NCI-H1092 treated with DMSO at 0.1 percent for 48 hours (cell line): ENCODE data around the gene ECE1.
A peak's percentile ranks its signal among the peaks of the same experiment; 100 is the strongest.
"Not testable (repeated sequence)": the region's sequence is repeated elsewhere in the genome, so short reads cannot be mapped to it uniquely, and the experiment has no call there.

ENCODE experiments used
- DNase-seq: peaks from one replicate; lab custom pipeline; 2025; lab: John Stamatoyannopoulos, UW

The ECE1 gene

DNA sequence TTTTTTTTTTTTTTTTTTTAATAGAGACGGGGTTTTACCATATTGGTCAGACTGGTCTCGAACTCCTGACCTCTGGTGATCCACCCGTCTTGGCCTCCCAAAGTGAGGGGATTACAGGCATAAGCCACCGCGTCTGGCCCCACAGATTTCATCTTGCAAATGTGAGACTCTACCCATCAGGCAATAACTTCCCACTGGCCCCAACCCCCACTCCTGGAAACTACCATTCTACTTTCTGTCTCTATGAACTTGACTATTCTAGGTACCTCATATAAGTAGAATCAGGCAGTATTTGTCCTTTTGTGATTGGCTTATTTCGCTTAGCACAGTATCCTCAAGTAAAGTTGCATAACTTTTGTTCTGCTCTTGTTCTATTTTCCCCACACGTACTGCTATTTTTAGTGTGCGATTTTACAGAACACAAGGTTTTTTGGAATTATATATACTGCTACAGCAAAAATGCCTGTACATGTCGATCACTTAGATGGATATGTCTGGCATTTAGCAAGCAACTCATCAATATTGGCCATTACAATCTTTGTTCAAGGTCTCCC, 40.2 kb downstream of the ECE1 start:
- DNase-seq, result no peak

DNA sequence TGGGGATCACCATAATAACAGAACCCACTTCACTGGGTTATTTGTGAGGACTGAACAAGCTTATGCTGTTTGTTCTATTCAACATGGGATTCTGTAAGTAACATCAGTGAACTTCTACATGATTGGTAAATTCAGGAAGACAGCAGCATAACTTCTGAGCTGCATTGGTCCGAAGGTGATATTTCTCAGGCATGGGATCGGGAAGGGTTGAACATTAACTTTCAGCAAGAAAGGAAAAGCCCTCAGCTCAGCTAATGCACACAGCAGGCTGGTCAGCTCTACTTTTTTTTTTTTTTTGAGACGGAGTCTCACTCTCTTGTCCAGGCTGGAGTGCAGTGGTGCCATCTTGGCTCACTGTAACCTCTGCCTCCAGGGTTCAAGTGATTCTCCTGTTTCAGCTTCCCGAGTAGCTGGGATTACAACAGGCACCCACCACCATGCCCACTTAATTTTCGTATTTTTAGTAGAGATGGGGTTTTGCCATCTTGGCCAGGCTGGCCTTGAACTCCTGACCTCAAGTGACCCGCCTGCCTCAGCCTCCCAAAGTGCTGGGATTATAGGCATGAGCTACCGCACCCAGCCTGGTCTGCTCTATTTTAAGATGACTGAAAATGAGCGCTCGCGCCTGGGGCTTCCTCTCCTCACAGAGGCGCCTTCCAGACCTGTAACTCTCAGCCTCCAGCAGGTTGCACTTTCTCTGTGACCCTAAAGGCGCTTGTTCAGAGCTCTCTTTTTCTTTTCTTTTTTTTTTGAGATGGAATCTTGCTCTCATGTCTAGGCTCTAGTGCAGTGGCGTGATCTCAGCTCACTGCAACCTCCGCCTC, 42.2 kb downstream of the ECE1 start:
- DNase-seq, result no peak

DNA sequence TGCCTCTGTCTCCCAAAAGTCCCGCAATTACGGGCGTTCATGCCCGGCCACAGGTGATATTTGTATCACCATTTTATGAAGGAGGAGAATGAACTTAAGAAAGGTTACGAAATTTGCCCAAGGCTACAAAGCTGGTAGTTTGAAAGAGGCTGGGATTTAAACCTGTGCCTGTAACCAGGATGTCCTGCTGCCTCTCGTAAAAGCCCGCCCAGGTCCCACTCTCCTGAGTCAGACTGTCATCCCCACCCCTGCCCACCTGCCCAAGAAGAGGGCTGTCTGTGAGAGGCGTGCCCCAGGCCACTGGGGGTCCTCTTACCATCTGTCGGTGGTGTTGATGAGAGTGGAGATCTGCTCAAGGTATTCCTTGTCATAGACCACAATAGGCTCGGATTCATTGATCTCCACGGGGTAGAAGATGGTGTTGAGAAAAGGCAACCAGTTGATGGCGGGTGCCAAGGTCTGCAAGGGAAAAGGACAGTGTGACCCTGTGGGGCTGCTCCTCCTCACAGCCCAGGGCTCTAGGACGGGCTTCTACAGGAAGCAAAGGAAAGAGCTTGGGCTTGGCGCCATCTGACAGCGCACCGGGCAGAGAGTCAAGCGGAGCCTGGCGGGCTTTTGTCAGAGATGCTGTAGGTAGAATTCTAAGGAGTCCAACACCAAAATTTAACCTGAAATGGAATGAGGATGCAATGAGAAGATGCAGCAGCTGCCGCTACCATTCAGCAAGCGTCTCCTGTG, 43.2 kb downstream of the ECE1 start:
- no peak for DNase-seq

DNA sequence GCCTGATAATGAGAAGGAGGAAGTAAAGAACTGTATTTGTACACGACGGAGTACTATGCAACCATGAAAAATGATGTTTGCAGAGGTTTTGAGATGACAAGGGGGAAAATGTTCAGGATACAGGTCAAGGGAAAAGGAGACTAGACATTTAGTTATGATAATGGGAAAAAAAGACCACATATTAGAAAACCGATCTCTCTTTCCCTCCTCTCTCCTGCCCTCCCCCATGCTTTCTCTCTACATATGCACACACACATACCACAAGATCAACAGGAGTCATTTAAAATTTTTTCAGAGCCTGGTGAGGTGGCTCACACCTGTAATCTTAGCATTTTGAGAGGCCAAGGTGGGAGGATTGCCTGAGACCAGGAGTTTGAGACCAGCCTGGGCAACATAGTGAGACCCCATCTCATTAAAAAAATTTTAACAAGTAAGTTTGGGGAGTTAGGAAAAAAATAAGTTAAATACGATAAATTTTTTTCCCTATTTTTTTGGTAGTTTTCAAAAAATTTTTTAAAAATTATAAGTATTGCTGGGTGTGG, 44.5 kb downstream of the ECE1 start:
- no peak for DNase-seq

- DNase-seq, result no peak
Measured at GRCh38 chr1:21244986-21245687, 45.1 kb downstream of the ECE1 start.

GRCh38 chr1:21244154-21244553, 46.1 kb downstream of the ECE1 start:
- no peak for DNase-seq

DNA sequence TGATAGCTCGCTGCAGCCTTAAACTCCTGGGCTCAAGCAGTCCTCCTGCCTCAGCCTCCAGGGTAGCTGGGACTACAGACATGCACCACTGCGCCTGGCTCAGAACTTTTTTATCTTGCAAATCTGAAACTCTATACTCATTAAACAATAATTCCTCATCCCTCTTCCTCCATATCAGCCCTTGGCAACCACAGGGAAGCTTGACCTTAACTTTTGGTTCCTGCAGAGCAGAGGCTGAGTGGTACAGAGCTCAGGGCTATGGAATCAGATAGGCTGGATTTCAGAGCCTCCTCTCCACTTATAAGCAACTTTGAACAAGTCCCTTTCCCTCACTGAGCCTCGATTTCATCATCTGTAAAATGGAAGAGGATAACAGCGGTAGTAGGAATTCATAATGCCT, 47.4 kb downstream of the ECE1 start:
- no peak for DNase-seq

GRCh38 chr1:21241771-21242581, 48.3 kb downstream of the ECE1 start:
- no peak for DNase-seq

DNA sequence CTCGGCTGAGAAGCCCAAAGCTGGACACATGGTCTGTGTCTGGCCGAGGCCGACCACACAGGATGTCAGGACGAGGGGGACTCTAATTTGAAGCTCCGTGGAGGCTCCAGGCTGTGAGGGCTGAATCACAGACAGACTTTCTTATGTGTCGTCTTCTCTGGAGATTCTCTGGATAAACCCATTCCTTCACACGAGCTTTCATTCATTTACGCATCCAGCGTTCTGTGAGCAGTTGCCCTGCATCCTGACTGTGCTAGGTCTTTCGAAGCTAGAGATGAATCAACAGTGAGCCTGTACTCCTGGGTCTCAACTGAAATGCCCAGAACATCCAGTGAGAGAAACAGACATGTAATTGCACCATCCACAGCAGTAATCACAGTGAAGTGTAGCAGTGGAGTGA, 49.6 kb downstream of the ECE1 start:
- no peak for DNase-seq

DNA sequence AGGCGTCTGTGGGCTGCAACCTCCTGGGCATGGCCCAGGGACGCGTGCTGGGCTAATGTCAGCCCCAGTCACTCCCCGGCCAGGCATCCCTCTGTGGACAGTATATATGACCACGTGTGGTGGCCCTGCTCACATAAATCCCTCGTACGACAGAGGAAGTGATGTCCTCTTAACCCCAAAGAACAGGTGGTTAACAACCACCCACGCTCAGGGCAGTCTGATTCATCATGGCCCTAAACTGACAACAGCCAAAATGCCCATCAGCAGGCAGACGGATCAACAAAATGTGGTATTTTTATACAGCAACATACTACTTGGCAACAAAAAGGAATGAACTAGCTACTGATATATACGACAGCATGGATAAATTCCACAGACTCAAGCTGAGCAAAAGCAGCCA, 51.0 kb downstream of the ECE1 start:
- DNase-seq, result no peak

GRCh38 chr1:21238141-21238800, 52.0 kb downstream of the ECE1 start:
- no peak for DNase-seq

- no peak for DNase-seq
Measured at GRCh38 chr1:21237446-21238088, 52.7 kb downstream of the ECE1 start.

DNA sequence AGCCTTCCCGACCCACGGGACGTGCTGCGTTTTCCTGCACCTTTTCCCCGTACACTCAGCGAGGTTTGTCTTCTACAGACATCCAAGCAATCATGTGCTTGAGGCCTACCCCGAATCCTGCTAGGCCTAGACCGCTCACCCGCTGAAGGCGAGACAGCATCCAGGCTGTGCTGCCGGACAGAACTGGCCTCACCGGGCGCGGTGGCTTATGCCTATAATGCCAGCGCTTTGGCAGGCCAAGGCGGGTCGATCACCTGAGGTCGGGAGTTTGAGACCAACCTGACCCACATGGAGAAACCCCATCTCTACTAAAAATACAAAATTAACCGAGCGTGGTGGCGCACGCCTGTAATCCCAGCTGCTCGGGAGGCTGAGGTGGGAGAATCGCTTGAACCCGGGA, 54.1 kb downstream of the ECE1 start:
- no peak for DNase-seq

GRCh38 chr1:21234779-21235178, 55.5 kb downstream of the ECE1 start:
- DNase-seq, result no peak

DNA sequence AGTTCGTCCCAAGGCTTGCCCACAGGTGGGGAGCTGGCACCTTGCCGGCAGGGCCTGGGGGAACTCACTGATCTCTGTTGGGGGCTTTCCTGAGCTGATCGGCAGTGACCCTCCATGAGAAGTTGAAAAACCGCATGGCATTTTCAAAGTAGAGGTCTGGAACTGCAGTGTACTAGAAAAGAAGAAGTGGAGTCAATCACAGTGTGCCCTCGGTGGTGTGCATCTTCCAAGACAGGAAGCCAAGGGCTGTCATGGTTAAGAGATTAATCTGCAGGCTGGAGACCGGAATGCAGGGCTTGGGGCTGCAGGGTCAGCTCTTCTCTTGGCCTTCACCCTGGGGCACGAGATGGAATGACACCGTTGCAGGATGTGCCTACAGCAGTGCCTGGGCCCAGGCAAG, 56.8 kb downstream of the ECE1 start:
- DNase-seq, result no peak

GRCh38 chr1:21232044-21232443, 58.2 kb downstream of the ECE1 start:
- DNase-seq, result peak; percentile 76

DNA sequence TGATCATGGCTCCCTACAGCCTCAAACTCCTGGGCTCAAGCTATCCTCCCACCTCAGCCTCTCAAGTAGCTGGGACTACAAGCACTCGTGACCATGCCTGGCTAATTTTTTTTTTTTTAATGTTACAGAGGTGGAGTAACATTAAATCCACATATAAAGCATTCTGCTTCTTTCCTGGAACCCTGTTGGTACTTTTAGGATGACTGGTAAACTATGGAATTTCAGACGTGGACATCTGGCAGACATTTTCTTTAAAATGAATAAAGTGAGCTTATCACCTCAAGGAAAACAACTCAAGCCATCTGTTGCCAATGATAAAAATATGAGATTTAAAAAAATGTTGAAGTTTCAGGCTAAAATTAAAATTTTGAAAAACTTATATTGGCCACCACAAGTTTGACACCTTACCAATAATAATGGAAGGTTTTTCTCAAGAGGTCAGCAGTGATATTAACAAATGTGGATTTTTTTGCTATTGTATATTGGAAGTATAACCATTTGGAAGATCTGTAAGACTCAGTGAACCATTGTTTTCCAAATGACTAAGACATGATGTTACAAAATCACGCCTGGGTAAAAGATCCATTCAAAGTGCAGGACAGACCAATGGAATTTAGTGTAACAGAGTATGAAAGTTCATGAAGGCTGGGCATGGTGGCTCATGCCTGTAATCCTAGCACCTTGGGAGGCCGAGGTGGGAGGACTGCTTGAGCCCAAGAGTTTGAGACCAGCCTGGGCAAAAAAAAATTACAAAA, 60.8 kb downstream of the ECE1 start:
- no peak for DNase-seq

DNA sequence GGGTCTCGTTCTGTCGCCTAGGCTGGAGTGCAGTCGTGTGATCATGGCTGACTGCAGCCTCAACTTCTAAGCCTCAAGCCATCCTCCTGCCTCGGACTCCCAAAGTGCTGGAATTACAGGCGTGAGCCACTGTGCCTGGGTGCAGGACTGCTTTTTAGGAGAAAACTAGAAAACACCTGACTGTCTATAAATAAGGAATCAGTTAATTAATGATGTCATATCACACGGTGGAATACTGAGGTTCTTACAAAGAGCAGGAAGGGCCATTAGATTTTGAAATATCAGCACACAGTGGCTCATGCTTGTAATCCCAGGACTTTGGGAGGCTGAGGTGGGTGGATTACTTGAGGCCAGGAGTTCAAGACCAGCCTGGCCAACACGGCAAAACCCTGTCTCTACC, 62.0 kb downstream of the ECE1 start:
- DNase-seq, result not testable (repeated sequence)

DNA sequence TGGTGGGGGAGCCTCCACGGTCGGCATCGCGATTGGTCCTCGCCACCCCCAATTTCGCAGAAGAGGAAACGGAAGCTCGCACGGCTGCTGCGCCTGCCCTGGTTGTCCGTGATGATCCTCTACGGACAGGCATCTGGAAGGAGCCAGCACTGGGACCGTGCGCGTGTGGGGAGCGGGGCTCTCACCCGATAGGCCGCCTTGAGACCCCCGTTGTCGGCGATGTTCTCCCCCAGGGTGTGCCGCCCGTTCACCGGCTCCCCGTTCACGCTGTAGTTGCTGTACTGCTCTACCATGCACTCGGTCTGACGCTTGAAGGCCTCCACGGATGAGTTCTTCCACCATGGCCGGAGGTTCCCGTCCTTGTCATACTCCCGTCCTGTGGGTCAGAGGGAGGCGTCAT, 65.2 kb downstream of the ECE1 start:
- DNase-seq, result no peak

DNA sequence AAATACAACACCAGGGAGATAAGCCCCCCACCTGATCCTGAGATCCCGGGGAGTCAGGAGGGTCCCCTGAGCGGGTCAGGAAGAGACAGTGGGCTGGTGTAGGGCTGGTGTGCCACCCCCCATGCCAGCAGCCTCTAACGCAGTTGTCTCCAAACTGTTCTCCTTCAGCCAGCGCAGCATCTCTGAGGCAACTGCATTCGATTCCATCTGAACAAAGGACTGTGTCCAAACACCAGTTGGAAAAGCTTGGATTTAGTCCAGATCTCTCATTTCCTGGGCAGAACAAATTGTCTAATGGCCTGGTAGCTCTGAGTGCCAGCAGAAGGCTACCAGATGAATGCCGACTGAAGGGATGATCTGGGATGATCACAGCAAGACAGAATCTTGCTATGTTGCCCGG, 69.4 kb downstream of the ECE1 start:
- DNase-seq, result peak; percentile 94
